Suprapubic skin (tissue), 4 donors: ENCODE measurements around the gene C10orf88. TPM values are rescaled to one million over a fixed set of nuclear protein-coding genes. Genes with fewer than 3 reads are reported as not detected.

Source experiments
- DNase-seq, 2 donors: peaks; one replicate each; pipeline ENCODE4 v3.0.0-alpha.2; 2019; ENCODE audit warnings: low spot score in 2 of 2
- H3K27ac ChIP-seq: fragments of 200-600 bp; sonication (generic); one replicate; pipeline ENCODE4 v1.5.1; 2019
- H3K27me3 ChIP-seq: fragments of 200-600 bp; sonication (generic); one replicate; pipeline ENCODE4 v1.5.1; 2019
- H3K36me3 ChIP-seq: fragments of 200-600 bp; sonication (generic); one replicate; pipeline ENCODE4 v1.5.1; 2019
- H3K4me1 ChIP-seq: fragments of 200-600 bp; sonication (generic); one replicate; pipeline ENCODE4 v1.5.1; 2019
- H3K4me3 ChIP-seq: fragments of 200-600 bp; sonication (generic); one replicate; pipeline ENCODE4 v1.5.1; 2019; ENCODE audit warnings: mild to moderate bottlenecking
- H3K9me3 ChIP-seq: fragments of 200-600 bp; sonication (generic); one replicate; pipeline ENCODE4 v1.5.1; 2019
- CTCF ChIP-seq, 2 donors: fragments of 200-600 bp in 1 of 2; fragments of 450-650 bp in 1 of 2; sonication (generic) in 1 of 2; IDR thresholded peaks; one replicate each; pipeline ENCODE4 v1.5.1; 2016 to 2019; ENCODE audit warnings: antibody characterized with exemption in 2 of 2, mild to moderate bottlenecking in 1 of 2, moderate library complexity in 1 of 2
- EP300 ChIP-seq: sonication (generic); formaldehyde crosslinking; IDR thresholded peaks from one replicate; pipeline ENCODE4 v1.6.1; 2017; ENCODE audit warnings: antibody characterized with exemption
- POLR2A ChIP-seq, 2 donors: fragments of 450-650 bp; IDR thresholded peaks; one replicate each; pipeline ENCODE4 v1.6.1; 2017; ENCODE audit warnings: antibody characterized with exemption in 2 of 2, mild to moderate bottlenecking in 2 of 2, moderate library complexity in 2 of 2
- total RNA-seq, 4 donors: library from RNA; depleted of rRNA; stranded (reverse); fragments of >200 nt; gene quantifications; one replicate each; pipeline ENCODE4 v1.1.0, GENCODE V29; 2016

Gene C10orf88
- total RNA-seq, 4 donors from 2014 or later, result 3.7 to 8.9 (median 5.5) TPM

GRCh38 chr10:122882766-122883165 lies 71.3 kb downstream of the C10orf88 start:
- peaks cover 22% of the 10 kb centered on the region for H3K4me1 ChIP-seq
- H3K4me3 ChIP-seq, result no peak overlapping the region
- no peaks in the 10 kb centered on the region for H3K9me3 ChIP-seq
- no peaks in the 10 kb centered on the region for H3K36me3 ChIP-seq
- H3K27me3 ChIP-seq, result no peaks in the 10 kb centered on the region
- no peak for DNase-seq
- H3K27ac ChIP-seq, result no peak overlapping the region
- TF ChIP-seq EP300, result no peak
- TF ChIP-seq CTCF (IDR thresholded peaks at IDR 0.05), result no peak
- TF ChIP-seq POLR2A (IDR thresholded peaks at IDR 0.05), result no peak

Other genes with a start within 250 kb of the C10orf88 start
- 1 to 10 TPM in 1 of 4 donors, under 1 TPM in 2, not detected in 1; 0.26 to 2.7 (median 0.81) TPM for gene CUZD1, start 108.4 kb downstream of the C10orf88 start, total RNA-seq
- 1 to 10 TPM; 4.5 to 10.0 (median 7.1) TPM for gene FAM24B, start 74.6 kb downstream of the C10orf88 start, total RNA-seq
- not detected for gene FAM24A, start 43.6 kb downstream of the C10orf88 start, total RNA-seq
- 1 to 10 TPM; 3.4 to 7.9 (median 5.7) TPM for gene PSTK, start 26.2 kb upstream of the C10orf88 start, total RNA-seq
- gene IKZF5, start 54.6 kb upstream of the C10orf88 start, total RNA-seq, result 10 to 100 TPM in 3 of 4 donors, 1 to 10 TPM in 1; 9.5 to 25.2 (median 12.9) TPM
- 10 to 100 TPM; 18.0 to 36.9 (median 27.4) TPM for gene ACADSB, start 54.8 kb upstream of the C10orf88 start, total RNA-seq
- gene HMX3, start 181.7 kb upstream of the C10orf88 start, total RNA-seq, result not detected
- gene HMX2, start 193.9 kb upstream of the C10orf88 start, total RNA-seq, result not detected
- 100 to 1,000 TPM in 1 of 4 donors, 10 to 100 TPM in 3; 87.3 to 134 (median 91.3) TPM for gene BUB3, start 200.2 kb upstream of the C10orf88 start, total RNA-seq